Measurements from ENCODE around the gene ARF6.

GRCh38 chr14:49879646-49880204, 13.2 kb upstream of the ARF6 start:
- TF ChIP-seq POLR2A (IDR thresholded peaks at IDR 0.05) (no peak), CTCF (IDR thresholded peaks at IDR 0.05) (peak in 2 of 3 experiments; percentile 11 to 42), POLR2AphosphoS5 (IDR thresholded peaks at IDR 0.05; ENCODE audit: insufficient read depth in 1 of 2, low read depth in 1 of 2) (peak in 1 of 2 donors; percentile 8)
